Endothelial cell of umbilical vein (primary cell): ENCODE results near the gene OR5L2.

ENCODE experiments used
- EZH2 ChIP-seq: IDR thresholded peaks from 2 replicates; pipeline ENCODE4 v1.6.1; 2012; ENCODE audit warnings: borderline replicate concordance, low read depth, mild to moderate bottlenecking, moderate library complexity, low read length, inconsistent platforms; ENCODE audit not compliant: severe bottlenecking
- FOS ChIP-seq: IDR thresholded peaks from 2 replicates; pipeline ENCODE4 v1.6.1; 2011; ENCODE audit warnings: mild to moderate bottlenecking, low read length, moderate library complexity, borderline replicate concordance; ENCODE audit not compliant: insufficient read depth
- POLR2A ChIP-seq: IDR thresholded peaks from 2 replicates; pipeline ENCODE4 v1.6.1; 2012; ENCODE audit warnings: low read depth, mild to moderate bottlenecking, control low read depth, low read length
- POLR2AphosphoS5 ChIP-seq: IDR thresholded peaks from 2 replicates; pipeline ENCODE4 v1.6.1; 2012; ENCODE audit warnings: low read depth, mild to moderate bottlenecking, control low read depth, low read length, moderate library complexity; ENCODE audit not compliant: insufficient read depth
- TF ChIP-seq, protein P1 (sequence below), 2 donors: IDR thresholded peaks; 1 replicate in 1 of 2; 2 replicates in 1 of 2; pipeline ENCODE4 v1.5.1; 2011; ENCODE audit warnings: low read length in 2 of 2, mild to moderate bottlenecking in 2 of 2, moderate library complexity in 2 of 2, control low read depth in 1 of 2, inconsistent platforms in 1 of 2, low read depth in 1 of 2; ENCODE audit not compliant: insufficient read depth in 1 of 2; ENCODE audit errors: extremely low read depth in 1 of 2

DNA sequence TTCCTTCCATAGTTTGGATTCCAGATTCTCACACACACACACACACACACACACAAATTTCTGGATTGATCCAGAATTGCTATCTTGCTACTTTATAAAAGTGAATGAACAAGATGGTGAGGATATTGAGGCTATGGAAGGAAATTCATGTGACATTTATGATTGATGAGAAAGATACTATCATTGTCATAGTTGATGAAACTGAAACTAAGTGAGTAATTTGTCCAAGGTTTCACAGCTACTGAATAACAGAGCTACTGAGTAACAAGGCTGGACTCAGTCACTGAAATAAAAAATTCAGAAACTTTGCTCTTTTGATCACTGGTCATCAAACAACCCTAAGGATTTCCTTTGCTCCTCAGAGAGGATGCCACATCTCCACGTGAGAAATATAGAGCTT, 27.7 kb downstream of the OR5L2 start:
- TF ChIP-seq, protein P1, sequence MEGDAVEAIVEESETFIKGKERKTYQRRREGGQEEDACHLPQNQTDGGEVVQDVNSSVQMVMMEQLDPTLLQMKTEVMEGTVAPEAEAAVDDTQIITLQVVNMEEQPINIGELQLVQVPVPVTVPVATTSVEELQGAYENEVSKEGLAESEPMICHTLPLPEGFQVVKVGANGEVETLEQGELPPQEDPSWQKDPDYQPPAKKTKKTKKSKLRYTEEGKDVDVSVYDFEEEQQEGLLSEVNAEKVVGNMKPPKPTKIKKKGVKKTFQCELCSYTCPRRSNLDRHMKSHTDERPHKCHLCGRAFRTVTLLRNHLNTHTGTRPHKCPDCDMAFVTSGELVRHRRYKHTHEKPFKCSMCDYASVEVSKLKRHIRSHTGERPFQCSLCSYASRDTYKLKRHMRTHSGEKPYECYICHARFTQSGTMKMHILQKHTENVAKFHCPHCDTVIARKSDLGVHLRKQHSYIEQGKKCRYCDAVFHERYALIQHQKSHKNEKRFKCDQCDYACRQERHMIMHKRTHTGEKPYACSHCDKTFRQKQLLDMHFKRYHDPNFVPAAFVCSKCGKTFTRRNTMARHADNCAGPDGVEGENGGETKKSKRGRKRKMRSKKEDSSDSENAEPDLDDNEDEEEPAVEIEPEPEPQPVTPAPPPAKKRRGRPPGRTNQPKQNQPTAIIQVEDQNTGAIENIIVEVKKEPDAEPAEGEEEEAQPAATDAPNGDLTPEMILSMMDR (IDR thresholded peaks at IDR 0.05; ENCODE audit: extremely low read depth in 1 of 2, insufficient read depth in 1 of 2, low read depth in 1 of 2, low read length in 2 of 2), result no peak
- TF ChIP-seq POLR2A (no peak), FOS (no peak), POLR2AphosphoS5 (no peak), EZH2 (no peak)
